ENCODE results near the gene APOC3.

Gene APOC3

DNA sequence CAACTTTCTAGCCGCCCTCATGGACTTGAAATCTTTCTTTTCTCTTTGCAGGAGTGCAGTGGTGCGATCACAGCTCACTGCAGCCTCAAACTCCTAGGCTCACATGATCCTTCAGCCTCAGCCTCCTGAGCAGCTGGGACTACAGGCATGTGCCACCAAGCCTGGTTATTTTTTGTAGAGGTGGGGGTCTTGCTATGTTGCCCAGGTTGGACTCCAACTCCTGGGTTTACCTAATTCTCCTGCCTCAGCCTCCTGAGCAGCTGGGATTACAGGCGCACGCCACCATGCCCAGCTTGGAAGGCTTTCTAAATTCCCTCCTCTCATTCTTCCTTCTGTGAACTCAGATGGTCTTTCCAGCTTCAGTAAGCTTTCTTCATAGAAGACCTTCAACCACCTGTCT, 12.4 kb downstream of the APOC3 start:
- no peak overlapping the region for H3K4me3 ChIP-seq (ENCODE audit: low read length)
- TF ChIP-seq CTCF (IDR thresholded peaks at IDR 0.05; ENCODE audit: insufficient read depth, low read depth, low read length, missing control alignments) = no peak
- no peak for DNase-seq (ENCODE audit: low read depth)

- no peak for TF ChIP-seq CTCF (IDR thresholded peaks at IDR 0.05; ENCODE audit: insufficient read depth, low read depth, low read length, missing control alignments)
- H3K4me3 ChIP-seq (ENCODE audit: low read length) = no peak overlapping the region
- no peak for DNase-seq (ENCODE audit: low read depth)
Observed at GRCh38 chr11:116842909-116843308, 13.2 kb downstream of the APOC3 start.

- H3K4me3 ChIP-seq (ENCODE audit: low read length) = no peak overlapping the region
- TF ChIP-seq CTCF (IDR thresholded peaks at IDR 0.05; ENCODE audit: insufficient read depth, low read depth, low read length, missing control alignments) = no peak
- no peak for DNase-seq (ENCODE audit: low read depth)
Observed at GRCh38 chr11:116843661-116844060, 14.0 kb downstream of the APOC3 start.

- no peak overlapping the region for H3K4me3 ChIP-seq (ENCODE audit: low read length)
- no peak for DNase-seq (ENCODE audit: low read depth)
- TF ChIP-seq CTCF (IDR thresholded peaks at IDR 0.05; ENCODE audit: insufficient read depth, low read depth, low read length, missing control alignments) = no peak
Observed at GRCh38 chr11:116844722-116845121, 15.0 kb downstream of the APOC3 start.

GRCh38 chr11:116847612-116848011, 17.9 kb downstream of the APOC3 start:
- DNase-seq (ENCODE audit: low read depth) = no peak

DNA sequence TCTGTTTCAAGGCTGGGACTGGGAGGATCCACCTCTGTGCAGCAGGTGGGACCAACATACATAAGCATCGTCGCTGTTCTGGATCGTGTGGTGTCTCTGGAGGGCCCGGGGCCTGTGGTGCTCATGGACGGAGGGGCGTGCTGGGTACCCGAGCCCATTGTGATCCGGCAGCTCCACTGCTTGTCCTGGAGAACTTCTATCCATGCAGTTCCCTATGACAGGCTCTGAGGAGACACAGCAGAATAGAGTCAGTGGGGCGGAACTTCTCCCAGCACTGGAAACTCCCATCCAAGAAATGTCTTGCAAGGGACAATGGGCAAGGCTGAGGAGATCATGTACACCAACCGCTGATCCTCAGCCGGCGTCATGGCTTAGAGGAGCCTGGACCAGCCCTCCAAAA, 19.4 kb downstream of the APOC3 start:
- TF ChIP-seq CTCF (IDR thresholded peaks at IDR 0.05; ENCODE audit: insufficient read depth, low read depth, low read length, missing control alignments) = no peak
- no peak for DNase-seq (ENCODE audit: low read depth)
- no peak overlapping the region for H3K4me3 ChIP-seq (ENCODE audit: low read length)

More at GRCh38 chr11:116847612-116848011, 17.9 kb downstream of the APOC3 start:
- H3K4me3 ChIP-seq (ENCODE audit: low read length) = no peak overlapping the region
- TF ChIP-seq CTCF (IDR thresholded peaks at IDR 0.05; ENCODE audit: insufficient read depth, low read depth, low read length, missing control alignments) = no peak

DNA sequence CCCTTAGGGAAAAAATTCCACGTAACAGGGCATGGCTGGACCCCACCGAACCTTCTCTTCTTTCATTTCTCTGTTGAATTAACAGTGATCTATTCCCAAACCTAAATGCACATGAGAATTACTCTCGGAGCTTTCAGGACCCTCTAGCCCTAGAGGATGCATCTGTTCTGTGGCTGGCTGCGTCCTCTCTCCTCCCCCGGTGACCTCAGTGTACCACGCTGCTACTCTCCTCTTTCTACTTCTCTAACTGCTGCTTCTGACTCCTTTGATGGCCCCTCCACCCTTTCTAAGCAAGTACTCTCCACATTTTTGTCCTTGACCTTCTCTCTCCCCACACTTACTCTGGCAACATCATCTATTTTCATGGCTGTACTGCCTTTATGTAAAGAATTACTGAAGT, 19.8 kb downstream of the APOC3 start:
- H3K4me3 ChIP-seq (ENCODE audit: low read length) = no peak overlapping the region
- DNase-seq (ENCODE audit: low read depth) = no peak
- no peak for TF ChIP-seq CTCF (IDR thresholded peaks at IDR 0.05; ENCODE audit: insufficient read depth, low read depth, low read length, missing control alignments)

Measured in epithelial cell of esophagus (primary cell).